HEK293 (cell line): ENCODE results near the gene PLSCR3.

Experiments used
- CTCF ChIA-PET: fragments of 350-600 bp; formaldehyde crosslinking; extraction: SDS; loops from one replicate; lab custom pipeline; 2021; ENCODE audit warnings: antibody characterized with exemption; lab: Yijun Ruan, JAX
- POLR2A ChIA-PET: fragments of 300-600 bp; formaldehyde crosslinking; extraction: SDS; loops from one replicate; lab custom pipeline; 2020; ENCODE audit warnings: antibody characterized with exemption, inconsistent platforms; lab: Yijun Ruan, JAX
- H3K27ac ChIP-seq: fragments of 200-500 bp; sonication (Bioruptor generic); 2 replicates; pipeline ENCODE4 v1.5.1; 2014; ENCODE audit warnings: low read depth, low read length, control low read depth, inconsistent platforms; ENCODE audit errors: extremely low read depth
- H3K36me3 ChIP-seq, 2 experiments: fragments of 200-500 bp in 1 of 2; sonication (Bioruptor generic) in 1 of 2; 1 replicate in 1 of 2; 2 replicates in 1 of 2; pipeline ENCODE4 v1.5.1; 2014 to 2017; ENCODE audit warnings: inconsistent platforms in 2 of 2, low read length in 2 of 2; ENCODE audit not compliant: control insufficient read depth in 2 of 2, insufficient read depth in 1 of 2
- H3K4me1 ChIP-seq: fragments of 200-500 bp; sonication (Bioruptor generic); 2 replicates; pipeline ENCODE4 v1.5.1; 2014; ENCODE audit warnings: mild to moderate bottlenecking, low read length, inconsistent platforms; ENCODE audit not compliant: control insufficient read depth, insufficient read depth
- H3K4me3 ChIP-seq: 2 replicates; pipeline ENCODE4 v1.5.1; 2011; ENCODE audit warnings: low read depth, mild to moderate bottlenecking, control low read depth, low read length, moderate library complexity
- H3K9me3 ChIP-seq: fragments of 200-500 bp; sonication (Bioruptor generic); 2 replicates; pipeline ENCODE4 v1.5.1; 2014; ENCODE audit warnings: low read depth, low read length, inconsistent platforms; ENCODE audit not compliant: control insufficient read depth, insufficient read depth
- EGR2 ChIP-seq: fragments of 450-650 bp; formaldehyde crosslinking; IDR thresholded peaks from 2 replicates; pipeline ENCODE4 v1.5.1; 2016; ENCODE audit warnings: low read depth, missing biosample characterization, missing genetic modification characterization
- GLI2 ChIP-seq: fragments of 450-650 bp; formaldehyde crosslinking; IDR thresholded peaks from 2 replicates; pipeline ENCODE4; 2017; ENCODE audit warnings: missing biosample characterization, missing genetic modification characterization, low read depth, borderline replicate concordance
- GLIS2 ChIP-seq: fragments of 450-650 bp; formaldehyde crosslinking; IDR thresholded peaks from 2 replicates; pipeline ENCODE4 v1.5.1; 2016; ENCODE audit warnings: missing biosample characterization, missing genetic modification characterization
- WT1 ChIP-seq: fragments of 450-650 bp; formaldehyde crosslinking; IDR thresholded peaks from 2 replicates; pipeline ENCODE4 v1.5.1; 2016; ENCODE audit warnings: missing biosample characterization, missing genetic modification characterization
- ZFHX2 ChIP-seq: fragments of 450-650 bp; formaldehyde crosslinking; conservative IDR thresholded peaks from 2 replicates; pipeline ENCODE4 v1.5.1; 2016; ENCODE audit warnings: missing biosample characterization, missing genetic modification characterization
- ZNF202 ChIP-seq: fragments of 450-650 bp; formaldehyde crosslinking; IDR thresholded peaks from 2 replicates; pipeline ENCODE4 v1.5.1; 2016; ENCODE audit warnings: missing biosample characterization, missing genetic modification characterization, borderline replicate concordance
- ZNF341 ChIP-seq: fragments of 450-650 bp; formaldehyde crosslinking; IDR thresholded peaks from 2 replicates; pipeline ENCODE4; 2016; ENCODE audit warnings: low read depth, missing biosample characterization, missing genetic modification characterization
- ZNF548 ChIP-seq: fragments of 450-650 bp; formaldehyde crosslinking; IDR thresholded peaks from 2 replicates; pipeline ENCODE4 v1.5.1; 2016; ENCODE audit warnings: missing biosample characterization, missing genetic modification characterization
- ZNF624 ChIP-seq: fragments of 450-650 bp; formaldehyde crosslinking; IDR thresholded peaks from 2 replicates; pipeline ENCODE4 v1.5.1; 2017; ENCODE audit warnings: missing biosample characterization, missing genetic modification characterization
- ZNF707 ChIP-seq: fragments of 450-650 bp; formaldehyde crosslinking; IDR thresholded peaks from 2 replicates; pipeline ENCODE4 v1.5.1; 2016; ENCODE audit warnings: missing biosample characterization, missing genetic modification characterization
- ZSCAN23 ChIP-seq: fragments of 450-650 bp; formaldehyde crosslinking; IDR thresholded peaks from 2 replicates; pipeline ENCODE4 v1.5.1; 2016; ENCODE audit warnings: missing biosample characterization, missing genetic modification characterization
- TF ChIP-seq, protein P1 (sequence below): fragments of 450-650 bp; formaldehyde crosslinking; IDR thresholded peaks from 2 replicates; pipeline ENCODE4 v1.5.1; 2016; ENCODE audit warnings: missing biosample characterization, missing genetic modification characterization
- TF ChIP-seq, protein P2 (sequence below): fragments of 450-650 bp; formaldehyde crosslinking; optimal IDR thresholded peaks from 2 replicates; pipeline ENCODE3; 2016; ENCODE audit warnings: missing biosample characterization, mild to moderate bottlenecking, missing genetic modification characterization
- TF ChIP-seq, protein P3 (sequence below): fragments of 450-650 bp; formaldehyde crosslinking; IDR thresholded peaks from 2 replicates; pipeline ENCODE4 v1.5.1; 2016; ENCODE audit warnings: missing biosample characterization, missing genetic modification characterization
- TF ChIP-seq, protein P4 (sequence below): fragments of 450-650 bp; formaldehyde crosslinking; IDR thresholded peaks from 2 replicates; pipeline ENCODE4 v1.5.1; 2017; ENCODE audit warnings: missing biosample characterization, missing genetic modification characterization

PLSCR3 gene

DNA sequence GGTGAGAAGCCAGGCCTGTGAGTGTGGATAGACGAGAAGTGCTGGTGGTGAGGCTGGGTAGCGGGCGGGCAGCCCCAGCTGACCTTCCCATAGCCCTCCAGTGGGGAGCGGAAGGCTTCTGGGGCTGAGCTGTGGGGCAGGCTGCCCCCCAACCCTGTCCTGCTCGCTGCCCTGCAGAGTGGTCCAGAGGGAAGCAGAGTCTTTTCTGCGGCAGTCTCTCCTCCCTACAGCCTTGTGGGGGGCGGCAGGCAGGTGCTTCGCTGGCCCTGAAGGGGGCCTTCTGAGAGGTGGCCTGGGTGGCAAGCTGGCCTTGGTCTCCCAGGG lies 17.1 kb upstream of the PLSCR3 start:
- H3K36me3 ChIP-seq, result peaks cover 3 to 52% of the 10 kb centered on the region in 2 experiments

DNA sequence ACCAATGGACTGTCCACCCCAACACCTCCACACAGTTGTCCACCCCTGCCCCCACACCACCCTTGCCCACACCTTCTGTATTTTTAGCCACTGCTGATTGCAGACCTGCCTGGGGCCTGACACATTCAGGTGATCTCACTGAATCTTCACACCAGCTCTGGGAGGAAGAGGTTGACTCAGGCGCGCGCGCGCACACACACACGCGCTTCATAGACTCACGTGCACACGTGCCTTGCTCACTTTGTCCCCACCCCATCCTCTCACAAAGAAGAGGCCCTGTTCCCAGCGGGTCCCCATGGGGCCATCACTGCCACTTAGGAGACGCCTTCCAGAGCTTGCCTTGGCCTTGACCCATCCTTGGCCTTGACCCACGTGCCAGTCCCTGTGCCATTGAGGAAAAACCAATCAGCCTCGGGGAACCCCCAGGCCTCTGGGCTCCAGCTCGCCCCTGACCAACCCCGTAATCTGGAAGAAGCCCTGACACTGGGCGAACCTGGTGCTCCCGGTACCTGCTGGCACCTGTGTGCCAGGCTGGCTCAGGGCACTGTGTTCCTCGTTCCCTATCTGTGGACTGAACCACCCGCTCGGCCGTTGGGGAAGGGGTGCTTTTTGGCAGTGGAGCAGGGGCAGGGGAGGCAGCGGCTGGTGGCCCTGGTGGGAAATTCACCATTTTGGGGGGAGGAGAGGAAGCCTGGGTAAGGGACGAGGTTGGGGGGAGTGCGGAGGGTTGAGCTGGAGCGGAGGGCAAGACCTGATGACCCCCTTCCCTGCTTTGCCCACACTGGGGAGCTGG lies 16.5 kb upstream of the PLSCR3 start:
- no peak overlapping the region for H3K27ac ChIP-seq
- no peak overlapping the region for H3K4me3 ChIP-seq
- ChIA-PET POLR2A (interaction anchor here (1.0 kb wide), 1 partner anchor 13 kb away, joined by 6 read pairs; no protein-coding TSS in a partner anchor), CTCF (interaction anchor here (0.6 to 1.2 kb wide), 3 partner anchors 13 to 55 kb away, joined by 3 to 4 read pairs (median 4); no protein-coding TSS in a partner anchor)
- 0 out of 2 replicates have a peak, but pooled peaks have one; percentile 25 for TF ChIP-seq ZFHX2 (tag by site-specific recombination)
- TF ChIP-seq, protein P1, sequence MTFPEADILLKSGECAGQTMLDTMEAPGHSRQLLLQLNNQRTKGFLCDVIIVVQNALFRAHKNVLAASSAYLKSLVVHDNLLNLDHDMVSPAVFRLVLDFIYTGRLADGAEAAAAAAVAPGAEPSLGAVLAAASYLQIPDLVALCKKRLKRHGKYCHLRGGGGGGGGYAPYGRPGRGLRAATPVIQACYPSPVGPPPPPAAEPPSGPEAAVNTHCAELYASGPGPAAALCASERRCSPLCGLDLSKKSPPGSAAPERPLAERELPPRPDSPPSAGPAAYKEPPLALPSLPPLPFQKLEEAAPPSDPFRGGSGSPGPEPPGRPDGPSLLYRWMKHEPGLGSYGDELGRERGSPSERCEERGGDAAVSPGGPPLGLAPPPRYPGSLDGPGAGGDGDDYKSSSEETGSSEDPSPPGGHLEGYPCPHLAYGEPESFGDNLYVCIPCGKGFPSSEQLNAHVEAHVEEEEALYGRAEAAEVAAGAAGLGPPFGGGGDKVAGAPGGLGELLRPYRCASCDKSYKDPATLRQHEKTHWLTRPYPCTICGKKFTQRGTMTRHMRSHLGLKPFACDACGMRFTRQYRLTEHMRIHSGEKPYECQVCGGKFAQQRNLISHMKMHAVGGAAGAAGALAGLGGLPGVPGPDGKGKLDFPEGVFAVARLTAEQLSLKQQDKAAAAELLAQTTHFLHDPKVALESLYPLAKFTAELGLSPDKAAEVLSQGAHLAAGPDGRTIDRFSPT (tag by site-specific recombination), result peak; percentile 63; the same call in 1 of the 2 replicates
- peak; percentile 48 for TF ChIP-seq EGR2 (tag by site-specific recombination)
- TF ChIP-seq ZSCAN23 (tag by site-specific recombination), result no peak
- TF ChIP-seq, protein P2, sequence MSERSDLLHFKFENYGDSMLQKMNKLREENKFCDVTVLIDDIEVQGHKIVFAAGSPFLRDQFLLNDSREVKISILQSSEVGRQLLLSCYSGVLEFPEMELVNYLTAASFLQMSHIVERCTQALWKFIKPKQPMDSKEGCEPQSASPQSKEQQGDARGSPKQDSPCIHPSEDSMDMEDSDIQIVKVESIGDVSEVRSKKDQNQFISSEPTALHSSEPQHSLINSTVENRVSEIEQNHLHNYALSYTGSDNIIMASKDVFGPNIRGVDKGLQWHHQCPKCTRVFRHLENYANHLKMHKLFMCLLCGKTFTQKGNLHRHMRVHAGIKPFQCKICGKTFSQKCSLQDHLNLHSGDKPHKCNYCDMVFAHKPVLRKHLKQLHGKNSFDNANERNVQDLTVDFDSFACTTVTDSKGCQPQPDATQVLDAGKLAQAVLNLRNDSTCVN (tag by site-specific recombination), result peak; percentile 9
- TF ChIP-seq, protein P3, sequence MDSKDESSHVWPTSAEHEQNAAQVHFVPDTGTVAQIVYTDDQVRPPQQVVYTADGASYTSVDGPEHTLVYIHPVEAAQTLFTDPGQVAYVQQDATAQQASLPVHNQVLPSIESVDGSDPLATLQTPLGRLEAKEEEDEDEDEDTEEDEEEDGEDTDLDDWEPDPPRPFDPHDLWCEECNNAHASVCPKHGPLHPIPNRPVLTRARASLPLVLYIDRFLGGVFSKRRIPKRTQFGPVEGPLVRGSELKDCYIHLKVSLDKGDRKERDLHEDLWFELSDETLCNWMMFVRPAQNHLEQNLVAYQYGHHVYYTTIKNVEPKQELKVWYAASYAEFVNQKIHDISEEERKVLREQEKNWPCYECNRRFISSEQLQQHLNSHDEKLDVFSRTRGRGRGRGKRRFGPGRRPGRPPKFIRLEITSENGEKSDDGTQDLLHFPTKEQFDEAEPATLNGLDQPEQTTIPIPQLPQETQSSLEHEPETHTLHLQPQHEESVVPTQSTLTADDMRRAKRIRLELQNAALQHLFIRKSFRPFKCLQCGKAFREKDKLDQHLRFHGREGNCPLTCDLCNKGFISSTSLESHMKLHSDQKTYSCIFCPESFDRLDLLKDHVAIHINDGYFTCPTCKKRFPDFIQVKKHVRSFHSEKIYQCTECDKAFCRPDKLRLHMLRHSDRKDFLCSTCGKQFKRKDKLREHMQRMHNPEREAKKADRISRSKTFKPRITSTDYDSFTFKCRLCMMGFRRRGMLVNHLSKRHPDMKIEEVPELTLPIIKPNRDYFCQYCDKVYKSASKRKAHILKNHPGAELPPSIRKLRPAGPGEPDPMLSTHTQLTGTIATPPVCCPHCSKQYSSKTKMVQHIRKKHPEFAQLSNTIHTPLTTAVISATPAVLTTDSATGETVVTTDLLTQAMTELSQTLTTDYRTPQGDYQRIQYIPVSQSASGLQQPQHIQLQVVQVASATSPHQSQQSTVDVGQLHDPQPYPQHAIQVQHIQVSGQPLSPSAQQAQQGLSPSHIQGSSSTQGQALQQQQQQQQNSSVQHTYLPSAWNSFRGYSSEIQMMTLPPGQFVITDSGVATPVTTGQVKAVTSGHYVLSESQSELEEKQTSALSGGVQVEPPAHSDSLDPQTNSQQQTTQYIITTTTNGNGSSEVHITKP (tag by site-specific recombination), result peak; percentile 91
- peaks cover 3 to 47% of the 10 kb centered on the region in 2 experiments for H3K36me3 ChIP-seq
- H3K9me3 ChIP-seq, result no peaks in the 10 kb centered on the region
- no peaks in the 10 kb centered on the region for H3K4me1 ChIP-seq

More for the DNA sequence above, 17.1 kb upstream of the PLSCR3 start:
- POLR2A ChIA-PET, result interaction anchor here (0.6 to 1.0 kb wide), 2 partner anchors 12 to 13 kb away, joined by 3 to 6 read pairs; no protein-coding TSS in a partner anchor
- Histone ChIP-seq H3K4me3 (no peak overlapping the region), H3K4me1 (no peaks in the 10 kb centered on the region), H3K27ac (no peak overlapping the region), H3K9me3 (no peaks in the 10 kb centered on the region)
- TF ChIP-seq, protein P4, sequence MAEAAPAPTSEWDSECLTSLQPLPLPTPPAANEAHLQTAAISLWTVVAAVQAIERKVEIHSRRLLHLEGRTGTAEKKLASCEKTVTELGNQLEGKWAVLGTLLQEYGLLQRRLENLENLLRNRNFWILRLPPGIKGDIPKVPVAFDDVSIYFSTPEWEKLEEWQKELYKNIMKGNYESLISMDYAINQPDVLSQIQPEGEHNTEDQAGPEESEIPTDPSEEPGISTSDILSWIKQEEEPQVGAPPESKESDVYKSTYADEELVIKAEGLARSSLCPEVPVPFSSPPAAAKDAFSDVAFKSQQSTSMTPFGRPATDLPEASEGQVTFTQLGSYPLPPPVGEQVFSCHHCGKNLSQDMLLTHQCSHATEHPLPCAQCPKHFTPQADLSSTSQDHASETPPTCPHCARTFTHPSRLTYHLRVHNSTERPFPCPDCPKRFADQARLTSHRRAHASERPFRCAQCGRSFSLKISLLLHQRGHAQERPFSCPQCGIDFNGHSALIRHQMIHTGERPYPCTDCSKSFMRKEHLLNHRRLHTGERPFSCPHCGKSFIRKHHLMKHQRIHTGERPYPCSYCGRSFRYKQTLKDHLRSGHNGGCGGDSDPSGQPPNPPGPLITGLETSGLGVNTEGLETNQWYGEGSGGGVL, result no peak
- peak; percentile 45; the same call in 1 of the 2 replicates for TF ChIP-seq GLIS2 (tag by site-specific recombination)
- CTCF ChIA-PET, result interaction anchor here (0.6 to 1.2 kb wide), 2 partner anchors 14 to 56 kb away, joined by 3 to 4 read pairs; no protein-coding TSS in a partner anchor

DNA sequence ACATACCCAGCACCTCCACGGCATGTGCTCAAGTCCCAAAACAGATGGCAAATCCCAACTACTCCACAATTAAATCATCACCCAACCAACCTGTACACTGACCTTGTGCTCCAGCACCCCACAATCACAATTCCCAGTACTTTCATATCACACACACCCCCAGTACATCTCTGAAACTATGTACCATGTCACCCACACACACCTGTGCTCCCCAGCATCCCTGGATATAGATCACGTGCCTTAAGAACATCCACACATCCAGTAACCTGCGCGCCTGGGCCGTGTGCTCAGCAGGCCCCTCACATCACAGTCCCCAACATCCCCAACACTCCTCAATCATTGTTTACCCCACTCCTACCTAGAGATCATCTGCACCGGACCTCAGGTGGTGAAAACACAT lies 15.4 kb upstream of the PLSCR3 start:
- H3K36me3 ChIP-seq, result peaks cover 3 to 36% of the 10 kb centered on the region in 2 experiments
- no peak overlapping the region for H3K27ac ChIP-seq
- ChIA-PET POLR2A (interaction anchor here (0.6 kb wide), 1 partner anchor 11 kb away, joined by 3 read pairs; no protein-coding TSS in a partner anchor), CTCF (interaction anchor here (0.6 kb wide), 1 partner anchor 55 kb away, joined by 5 read pairs; no protein-coding TSS in a partner anchor)
- H3K4me1 ChIP-seq, result 0 out of 2 replicates have a peak, but pooled peaks cover 5% of the 10 kb centered on the region
- H3K9me3 ChIP-seq, result no peaks in the 10 kb centered on the region
- H3K4me3 ChIP-seq, result no peak overlapping the region
- TF ChIP-seq WT1, result no peak
- no peak for TF ChIP-seq ZNF624
- TF ChIP-seq ZNF707 (tag by site-specific recombination), result no peak
- no peak for TF ChIP-seq ZNF202 (tag by site-specific recombination)
- TF ChIP-seq ZNF341, result no peak
- no peak for TF ChIP-seq GLI2
- TF ChIP-seq ZNF548 (tag by site-specific recombination), result no peak
